K562 (cell line): ENCODE results near the gene DNMT3A.

Experiments used
- ATF7 ChIP-seq: fragments of 450-650 bp; IDR thresholded peaks from 2 replicates; pipeline ENCODE4 v1.7.1; 2014; ENCODE audit warnings: mild to moderate bottlenecking, moderate library complexity
- ETS2 ChIP-seq: IDR thresholded peaks from 2 replicates; pipeline ENCODE4 v1.6.1; 2016; ENCODE audit warnings: borderline replicate concordance, missing genetic modification characterization, mild to moderate bottlenecking, moderate library complexity, missing compliant biosample characterization; ENCODE audit not compliant: poor library complexity, severe bottlenecking
- HCFC1 ChIP-seq: IDR thresholded peaks from 2 replicates; pipeline ENCODE4 v1.6.1; 2012; ENCODE audit warnings: low read depth, low read length, improper control_type of control experiment
- MCM7 ChIP-seq, 2 experiments: fragments of 450-650 bp; IDR thresholded peaks; 2 replicates each; pipeline ENCODE4 v1.6.1; 2016 to 2018
- POLR2A ChIP-seq: fragments of 450-650 bp; conservative IDR thresholded peaks from 2 replicates; pipeline ENCODE4 v1.6.1; 2016
- RBM22 ChIP-seq: fragments of 200-400 bp; formaldehyde crosslinking; IDR thresholded peaks from 2 replicates; pipeline ENCODE4 v1.6.1; 2018; ENCODE audit warnings: low read length, low read depth; ENCODE audit not compliant: poor library complexity, severe bottlenecking
- SMAD3 ChIP-seq: fragments of 450-650 bp; formaldehyde crosslinking; conservative IDR thresholded peaks from 2 replicates; pipeline ENCODE4 v1.4.0; 2020; ENCODE audit warnings: mild to moderate bottlenecking
- ZNF384 ChIP-seq: IDR thresholded peaks from 2 replicates; pipeline ENCODE4 v1.6.1; 2012; ENCODE audit warnings: low read depth, low read length, improper control_type of control experiment
- ZNF507 ChIP-seq: conservative IDR thresholded peaks from 2 replicates; pipeline ENCODE4 v1.6.1; 2017; ENCODE audit warnings: missing genetic modification characterization, missing compliant biosample characterization
- TF ChIP-seq, protein P1 (sequence below): sonication (generic); formaldehyde crosslinking; IDR thresholded peaks from 2 replicates; pipeline ENCODE4 v1.9.0; 2022; ENCODE audit warnings: mild to moderate bottlenecking, missing genetic modification reagents
- TF ChIP-seq, protein P2 (sequence below), 3 experiments: IDR thresholded peaks in 2 of 3; conservative IDR thresholded peaks in 1 of 3; 2 replicates each; pipeline ENCODE4 v1.5.1; 2011 to 2012; ENCODE audit warnings: low read length in 3 of 3, mild to moderate bottlenecking in 3 of 3, control low read depth in 2 of 3, improper control_type of control experiment in 1 of 3, inconsistent platforms in 1 of 3, low read depth in 1 of 3, mixed read lengths in 1 of 3, moderate library complexity in 1 of 3; ENCODE audit not compliant: insufficient read depth in 2 of 3

DNA sequence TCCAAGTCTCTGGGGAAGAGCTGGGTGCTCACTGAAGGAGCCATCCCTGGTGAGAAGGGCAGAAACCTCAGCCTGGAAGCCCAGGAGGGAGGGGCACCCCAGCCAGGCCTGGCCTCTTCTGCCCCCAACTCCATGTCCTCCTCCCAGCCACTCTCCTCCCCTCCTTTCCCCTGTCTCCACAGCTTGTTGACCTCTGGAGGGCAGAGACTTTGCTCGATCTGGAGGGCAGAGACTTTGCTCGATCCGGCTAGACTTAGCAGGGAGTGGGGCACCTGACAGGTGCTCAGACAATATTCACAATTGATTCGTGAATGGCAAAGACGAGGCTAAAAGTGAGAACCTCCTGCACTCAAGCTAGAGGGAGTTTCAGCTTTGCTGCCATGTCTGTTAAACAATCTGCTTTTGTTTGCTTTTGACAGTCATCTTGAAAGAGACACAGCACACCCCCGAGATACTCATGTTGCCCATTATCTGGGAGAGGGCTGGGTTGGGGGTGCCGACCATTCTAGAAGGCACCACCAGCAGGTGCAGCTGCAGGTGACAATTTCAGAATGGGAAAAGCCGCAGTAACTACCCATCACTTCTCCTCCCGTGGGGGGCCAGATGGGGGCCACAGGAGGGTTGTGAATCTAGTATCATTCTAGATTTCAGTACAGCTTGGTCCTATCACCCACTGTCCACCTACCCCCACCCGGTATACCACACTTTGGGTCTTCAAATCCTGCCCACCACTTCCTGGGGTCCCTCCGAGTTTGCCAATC is 54.8 kb downstream of the DNMT3A start:
- TF ChIP-seq POLR2A (no peak), MCM7 (IDR thresholded peaks at IDR 0.05) (no peak), ZNF507 (tag) (no peak), ZNF384 (no peak), HCFC1 (no peak), RBM22 (no peak), ATF7 (no peak), ETS2 (tag) (no peak), SMAD3 (CRISPR knock-in tag) (no peak)
- TF ChIP-seq, protein P1, sequence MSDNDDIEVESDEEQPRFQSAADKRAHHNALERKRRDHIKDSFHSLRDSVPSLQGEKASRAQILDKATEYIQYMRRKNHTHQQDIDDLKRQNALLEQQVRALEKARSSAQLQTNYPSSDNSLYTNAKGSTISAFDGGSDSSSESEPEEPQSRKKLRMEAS (CRISPR knock-in tag) = no peak
- TF ChIP-seq, protein P2, sequence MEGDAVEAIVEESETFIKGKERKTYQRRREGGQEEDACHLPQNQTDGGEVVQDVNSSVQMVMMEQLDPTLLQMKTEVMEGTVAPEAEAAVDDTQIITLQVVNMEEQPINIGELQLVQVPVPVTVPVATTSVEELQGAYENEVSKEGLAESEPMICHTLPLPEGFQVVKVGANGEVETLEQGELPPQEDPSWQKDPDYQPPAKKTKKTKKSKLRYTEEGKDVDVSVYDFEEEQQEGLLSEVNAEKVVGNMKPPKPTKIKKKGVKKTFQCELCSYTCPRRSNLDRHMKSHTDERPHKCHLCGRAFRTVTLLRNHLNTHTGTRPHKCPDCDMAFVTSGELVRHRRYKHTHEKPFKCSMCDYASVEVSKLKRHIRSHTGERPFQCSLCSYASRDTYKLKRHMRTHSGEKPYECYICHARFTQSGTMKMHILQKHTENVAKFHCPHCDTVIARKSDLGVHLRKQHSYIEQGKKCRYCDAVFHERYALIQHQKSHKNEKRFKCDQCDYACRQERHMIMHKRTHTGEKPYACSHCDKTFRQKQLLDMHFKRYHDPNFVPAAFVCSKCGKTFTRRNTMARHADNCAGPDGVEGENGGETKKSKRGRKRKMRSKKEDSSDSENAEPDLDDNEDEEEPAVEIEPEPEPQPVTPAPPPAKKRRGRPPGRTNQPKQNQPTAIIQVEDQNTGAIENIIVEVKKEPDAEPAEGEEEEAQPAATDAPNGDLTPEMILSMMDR (IDR thresholded peaks at IDR 0.05 in 2 of 3, conservative IDR thresholded peaks at IDR 0.05 in 1 of 3; ENCODE audit: insufficient read depth in 2 of 3, low read depth in 1 of 3, low read length in 3 of 3) = no peak
